ENCODE results near the gene RBM4B.
"Not testable (repeated sequence)": the region's sequence is repeated elsewhere in the genome, so short reads cannot be mapped to it uniquely, and the experiment has no call there.

RBM4B gene, protein sequence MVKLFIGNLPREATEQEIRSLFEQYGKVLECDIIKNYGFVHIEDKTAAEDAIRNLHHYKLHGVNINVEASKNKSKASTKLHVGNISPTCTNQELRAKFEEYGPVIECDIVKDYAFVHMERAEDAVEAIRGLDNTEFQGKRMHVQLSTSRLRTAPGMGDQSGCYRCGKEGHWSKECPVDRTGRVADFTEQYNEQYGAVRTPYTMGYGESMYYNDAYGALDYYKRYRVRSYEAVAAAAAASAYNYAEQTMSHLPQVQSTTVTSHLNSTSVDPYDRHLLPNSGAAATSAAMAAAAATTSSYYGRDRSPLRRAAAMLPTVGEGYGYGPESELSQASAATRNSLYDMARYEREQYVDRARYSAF

GRCh38 chr11:66677599-66678375 is at the start of gene RBM4B:
Gene RBM4B (minus strand): TSS chr11:66677887. CDS start chr11:66677079, 808 bp downstream.
- DNase-seq = peak; percentile 95

DNA sequence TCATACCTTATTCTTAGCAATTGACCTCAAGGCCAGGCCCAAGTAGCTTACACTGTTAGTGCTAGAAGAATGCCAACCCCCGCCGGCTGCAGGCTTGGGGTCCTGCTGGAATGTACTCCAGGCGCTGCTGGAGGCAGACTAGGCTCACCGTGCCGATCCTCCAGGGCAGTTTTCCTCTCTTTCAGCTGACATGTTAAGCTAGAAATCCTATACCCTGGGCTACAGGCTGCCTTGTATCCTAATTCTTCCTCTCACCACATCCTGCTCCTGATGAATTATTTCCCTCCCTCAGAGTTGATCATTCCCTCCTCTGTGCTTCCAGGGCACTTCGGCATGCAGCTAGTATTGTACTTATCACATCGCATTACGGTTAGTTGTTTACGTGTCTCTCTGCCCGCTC is 48.0 kb upstream of the RBM4B start:
- DNase-seq = no peak

DNA sequence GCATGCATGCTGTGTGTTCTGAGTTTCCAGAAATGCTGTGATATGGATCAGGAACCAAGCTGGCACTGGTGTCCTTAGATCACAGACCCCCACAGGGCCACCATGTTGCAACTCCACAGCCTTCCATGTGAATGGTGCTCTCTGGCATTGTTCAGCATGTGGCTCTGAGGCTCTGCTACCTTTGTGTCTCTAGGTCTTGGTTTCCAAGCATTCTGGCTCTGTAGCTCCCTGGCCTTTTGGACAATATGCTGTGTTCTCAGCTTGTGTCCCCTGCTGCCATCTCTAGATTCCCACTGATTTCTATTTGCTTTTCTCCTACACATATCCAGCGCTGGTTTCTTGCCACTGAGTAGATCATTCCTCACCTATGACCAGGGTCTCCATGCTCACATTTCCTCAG is 47.4 kb upstream of the RBM4B start:
- no peak for DNase-seq

- not testable (repeated sequence) for DNase-seq
These were observed 46.5 kb upstream of the RBM4B start for GRCh38 chr11:66724167-66724566.

GRCh38 chr11:66723693-66724092 is 46.0 kb upstream of the RBM4B start:
- no peak for DNase-seq

GRCh38 chr11:66722745-66723651 is 45.3 kb upstream of the RBM4B start:
- no peak for DNase-seq

DNA sequence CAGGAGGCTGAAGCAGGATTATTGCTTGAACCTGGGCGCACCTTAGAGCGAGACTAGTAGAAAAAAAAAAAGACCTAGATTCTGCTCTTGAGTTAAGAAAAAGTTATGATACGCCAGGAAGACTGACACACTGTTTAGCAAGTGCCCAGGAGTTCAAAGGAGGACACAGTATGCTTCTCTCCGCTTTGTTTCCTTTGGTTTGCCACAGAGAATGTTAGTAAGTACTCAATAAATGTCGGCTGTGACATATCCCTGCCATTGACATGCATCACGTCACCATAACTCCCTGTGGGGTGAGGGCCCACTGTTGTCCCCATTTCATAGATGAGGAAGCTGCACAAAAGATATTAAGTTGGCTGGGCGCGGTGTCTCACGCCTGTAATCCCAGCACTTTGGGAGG is 44.3 kb upstream of the RBM4B start:
- DNase-seq = no peak

- DNase-seq = no peak
These were observed 43.3 kb upstream of the RBM4B start for GRCh38 chr11:66720899-66721470.

DNA sequence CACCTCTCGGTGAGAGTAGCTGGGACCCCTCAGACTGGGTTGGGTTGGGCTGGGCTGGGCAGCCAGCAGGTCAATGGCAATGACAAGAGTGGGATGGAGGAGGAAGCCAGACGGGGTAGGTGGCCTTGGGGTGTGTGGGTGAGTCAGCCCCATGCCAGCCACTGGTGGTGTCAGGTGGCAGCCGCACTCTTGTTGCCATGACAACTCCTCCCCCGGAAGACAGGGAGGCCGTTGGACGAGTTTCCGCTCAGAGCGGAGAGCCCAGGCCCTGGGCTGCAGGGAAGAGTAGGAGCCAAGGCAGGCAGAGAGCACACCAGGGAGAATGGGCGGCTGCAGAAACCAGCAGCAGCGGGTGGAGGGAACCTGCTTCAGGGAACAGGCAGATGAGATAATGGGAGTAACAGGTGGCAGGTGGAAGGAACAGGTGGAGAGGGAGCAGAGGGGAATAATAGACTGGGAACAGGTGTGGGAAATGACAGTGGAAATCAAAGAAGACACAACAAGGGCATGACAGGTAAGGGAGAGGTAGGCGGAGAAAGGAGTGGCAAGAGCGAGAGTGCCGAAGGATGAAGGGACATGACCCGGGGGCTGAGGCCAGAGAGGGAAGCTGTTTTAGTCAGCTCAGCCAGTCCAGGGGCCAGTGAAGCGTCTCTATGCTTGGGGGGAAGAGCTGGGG is 42.7 kb upstream of the RBM4B start:
- DNase-seq = peak; percentile 36

DNA sequence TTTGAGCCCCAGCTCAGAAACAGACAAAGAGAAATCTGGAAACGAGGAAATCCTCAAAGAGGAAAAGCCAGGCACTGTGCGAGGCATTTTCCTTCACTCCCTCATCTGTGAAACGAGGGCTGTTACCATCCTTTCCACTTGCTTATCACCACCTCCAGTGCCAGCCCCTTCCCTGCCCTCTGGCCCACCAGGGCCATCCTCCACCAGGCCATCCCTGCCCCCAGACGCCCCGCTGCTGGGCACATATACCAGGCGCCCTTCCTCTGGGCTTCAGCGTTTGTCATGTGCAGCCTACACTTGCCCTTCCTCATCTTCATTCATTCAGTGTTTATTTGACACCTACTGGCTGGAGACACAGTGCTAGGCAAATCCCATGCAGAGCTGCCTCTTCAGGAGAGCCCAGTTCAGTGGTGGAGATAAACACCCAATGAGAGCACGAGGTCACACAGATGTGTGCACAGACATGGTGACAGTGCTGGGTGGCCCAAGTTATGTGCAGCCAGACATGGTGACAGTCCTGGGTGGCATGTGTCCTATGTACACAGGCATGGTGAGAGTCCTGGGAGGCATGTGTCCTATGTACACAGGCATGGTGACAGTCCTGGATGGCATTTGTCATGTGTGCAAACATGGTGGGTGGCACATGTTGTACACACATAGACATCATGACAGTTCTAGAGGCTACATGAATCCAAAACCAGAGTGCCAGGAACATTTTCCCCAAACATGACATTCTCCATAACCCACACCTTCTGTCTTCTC is 41.6 kb upstream of the RBM4B start:
- DNase-seq = no peak

- DNase-seq = no peak
These were observed 40.8 kb upstream of the RBM4B start for GRCh38 chr11:66718320-66718971.

GRCh38 chr11:66717925-66718319 is 40.2 kb upstream of the RBM4B start:
- no peak for DNase-seq

GRCh38 chr11:66716996-66717395 is 39.3 kb upstream of the RBM4B start:
- DNase-seq = no peak

DNA sequence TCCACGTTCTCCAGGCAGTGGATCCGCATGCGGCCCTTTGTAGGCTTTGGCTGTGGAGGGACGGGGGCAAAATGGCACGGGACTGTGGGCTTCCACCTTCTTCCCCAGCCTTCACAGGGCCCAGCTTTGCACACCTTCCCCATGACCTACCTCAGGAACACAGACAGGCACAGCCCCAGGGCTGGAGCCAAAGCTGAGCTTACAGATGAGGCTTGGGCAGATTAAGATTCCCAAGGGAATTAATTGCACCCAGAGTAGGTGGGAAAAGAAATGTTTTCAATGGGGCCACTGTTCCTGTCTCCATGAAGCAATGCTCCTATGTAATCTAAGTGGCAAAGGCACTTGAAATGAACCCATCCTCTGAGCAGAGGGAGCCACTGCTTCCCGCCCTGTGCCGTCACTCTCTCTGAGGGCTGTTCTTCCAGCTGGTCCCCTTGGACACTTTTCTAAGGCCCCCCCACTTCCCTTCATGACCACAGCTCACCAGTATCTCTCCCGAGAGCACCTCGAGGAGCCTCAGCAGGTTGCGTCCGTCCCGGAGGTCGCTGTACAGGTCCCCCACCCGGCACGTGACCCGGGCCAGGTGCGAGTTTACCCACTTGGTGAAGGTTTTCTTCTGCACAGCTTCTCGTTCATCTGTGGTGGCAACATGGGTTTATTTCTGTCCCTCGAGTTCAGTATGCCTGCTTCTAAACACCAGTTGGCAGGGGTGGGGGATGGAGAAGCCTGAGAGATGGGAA is 37.8 kb upstream of the RBM4B start:
- DNase-seq = no peak

- no peak for DNase-seq
These were observed 36.2 kb upstream of the RBM4B start for GRCh38 chr11:66713746-66714480.

GRCh38 chr11:66710384-66710930 is 32.8 kb upstream of the RBM4B start:
- no peak for DNase-seq

DNA sequence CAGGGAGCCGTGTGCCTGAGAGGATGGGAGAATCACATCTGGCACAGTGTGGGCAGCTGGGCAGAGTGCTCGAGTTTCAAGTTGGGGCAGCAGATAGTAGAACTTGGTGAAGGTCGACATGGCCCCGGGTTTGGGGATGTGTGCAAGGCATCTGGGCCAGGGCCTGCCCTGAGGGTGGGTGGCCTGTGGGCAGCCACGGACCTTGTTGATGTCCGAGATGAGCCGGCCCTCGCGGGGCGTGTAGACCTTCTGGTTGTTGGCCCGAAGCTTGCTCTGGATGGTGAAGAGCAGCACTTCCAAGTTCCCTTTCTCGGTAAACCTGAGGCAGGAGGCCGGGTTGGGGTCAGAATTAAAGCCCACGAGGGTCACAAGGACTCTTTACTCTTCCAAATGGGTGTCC is 31.0 kb upstream of the RBM4B start:
- no peak for DNase-seq

- no peak for DNase-seq
These were observed 30.4 kb upstream of the RBM4B start for GRCh38 chr11:66708094-66708493.

DNA sequence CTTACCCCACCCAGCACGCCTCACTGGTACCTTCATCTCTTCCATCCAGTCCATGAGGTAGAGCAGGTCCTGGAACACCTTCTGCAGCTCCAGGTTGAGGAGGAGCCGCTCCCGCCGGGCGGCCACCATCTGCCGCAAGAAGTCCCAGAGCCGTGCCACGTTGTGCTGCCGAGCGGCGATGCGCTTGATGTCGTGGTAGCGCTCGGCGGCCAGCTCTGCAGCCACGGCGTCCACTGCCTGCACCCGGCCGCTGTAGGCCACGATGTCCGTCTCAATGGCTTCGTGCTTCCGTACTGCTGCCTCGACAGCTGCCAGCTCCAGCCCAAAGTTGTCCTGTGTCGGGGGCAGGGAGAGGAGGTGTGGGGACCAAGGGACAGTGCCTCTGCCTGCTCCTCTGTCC is 29.8 kb upstream of the RBM4B start:
- no peak for DNase-seq
